Measurements from ENCODE around the gene RPS5.

RPS5 gene

DNA sequence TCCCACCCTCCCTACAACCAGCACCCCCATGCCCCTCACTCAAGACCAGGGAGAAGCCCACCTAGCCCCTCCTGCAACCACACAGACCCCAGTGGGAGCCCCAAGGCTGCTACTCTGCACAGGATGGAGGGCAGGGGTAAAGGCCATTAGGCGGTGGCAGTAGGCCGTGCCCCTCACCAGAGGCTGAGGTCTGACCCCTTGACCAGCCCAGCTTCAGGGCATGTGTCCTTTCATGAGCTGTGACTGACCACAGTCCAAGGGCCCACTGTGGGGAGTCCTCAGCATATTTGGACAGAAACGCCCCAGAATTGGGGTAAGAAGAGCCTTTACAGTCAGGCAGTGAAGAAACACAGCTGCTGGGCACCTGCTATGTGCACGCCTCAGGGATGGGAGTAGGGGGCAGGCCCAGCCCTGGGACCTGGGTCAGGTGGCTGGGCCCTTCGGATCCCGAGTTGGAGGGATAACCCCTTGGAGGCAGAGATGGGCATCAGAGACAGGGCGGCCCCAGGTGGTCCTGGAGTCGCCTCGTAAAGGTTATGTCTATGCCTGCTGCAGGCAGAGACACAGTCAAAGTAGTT lies 1.7 kb upstream of the RPS5 start:
- FAIRE-seq (no peak), DNase-seq (ENCODE audit: low spot score) (no peak)

DNA sequence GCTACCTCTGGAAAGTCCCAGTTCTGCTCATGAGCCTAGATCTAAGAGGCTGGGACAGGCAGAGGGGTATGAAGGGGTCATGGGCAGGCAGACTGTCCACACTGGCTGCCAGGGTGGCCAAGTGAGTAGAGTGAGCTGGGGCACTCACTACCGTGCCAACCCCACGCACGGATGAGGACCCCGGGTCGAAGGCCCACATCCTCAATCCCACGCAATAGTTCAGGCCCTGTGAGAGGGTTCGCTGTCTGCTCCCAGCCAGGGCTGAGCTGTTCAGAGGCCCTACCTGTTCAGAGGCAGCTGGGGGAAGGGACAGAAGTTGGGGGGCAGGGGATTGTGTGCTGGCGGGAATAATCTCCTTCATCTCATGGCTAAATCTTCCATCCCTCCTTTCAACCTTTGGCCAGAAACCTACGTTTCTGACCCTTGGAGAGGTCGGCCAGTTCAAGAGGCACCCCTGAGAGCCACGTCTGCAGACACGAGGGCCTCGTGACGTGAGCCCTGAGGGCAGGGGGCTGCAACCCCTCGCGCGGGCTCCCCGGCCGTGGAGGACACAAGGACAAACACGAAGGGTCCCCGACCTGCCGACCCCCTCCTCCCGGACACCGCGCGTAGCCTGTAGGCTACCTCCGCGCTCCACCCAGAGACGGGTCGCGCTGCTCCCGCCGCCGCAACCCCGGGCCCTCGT lies 1.0 kb upstream of the RPS5 start:
- no peak for DNase-seq (ENCODE audit: low spot score)
- FAIRE-seq, result no peak

DNA sequence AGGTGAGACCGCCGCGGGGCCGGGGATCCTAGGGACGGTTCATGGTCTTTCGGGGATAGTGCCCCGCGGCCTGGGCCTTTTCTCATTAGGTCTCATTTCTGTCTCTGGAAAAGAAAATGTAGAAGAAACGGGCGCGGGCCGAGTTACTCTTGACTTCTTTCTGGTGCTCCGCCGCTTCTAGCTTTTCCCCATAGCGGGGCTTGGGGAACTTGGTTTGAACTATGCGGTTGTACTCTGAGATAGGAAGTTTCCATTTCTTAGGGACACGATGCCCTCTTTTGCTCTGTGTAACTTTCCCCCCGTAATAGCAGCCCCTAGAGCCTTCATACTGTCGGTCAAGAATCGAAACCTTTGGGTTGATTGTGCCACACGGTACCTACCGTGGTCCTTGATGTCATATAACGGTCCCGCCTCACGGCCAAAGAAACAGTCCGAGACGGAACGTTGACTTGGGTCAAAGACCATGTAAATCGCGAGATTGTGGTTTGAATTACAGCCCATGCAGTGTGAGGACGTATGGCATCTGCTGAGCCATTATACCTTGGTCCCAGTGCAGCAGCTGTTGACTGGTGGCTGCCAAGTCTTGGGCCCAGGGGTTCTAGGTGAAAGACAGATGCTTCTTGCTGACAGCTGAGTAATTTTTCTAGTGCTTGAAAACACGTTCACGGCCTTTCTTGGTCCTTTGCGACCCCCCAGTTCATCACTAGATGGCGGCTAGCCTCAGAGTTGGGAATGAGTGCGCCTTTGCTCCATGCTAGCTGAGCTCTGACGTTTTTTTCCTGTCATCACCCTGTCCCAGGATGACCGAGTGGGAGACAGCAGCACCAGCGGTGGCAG lies 487 bp downstream of the RPS5 start:
- DNase-seq (ENCODE audit: low spot score) (no peak), FAIRE-seq (no peak)

DNA sequence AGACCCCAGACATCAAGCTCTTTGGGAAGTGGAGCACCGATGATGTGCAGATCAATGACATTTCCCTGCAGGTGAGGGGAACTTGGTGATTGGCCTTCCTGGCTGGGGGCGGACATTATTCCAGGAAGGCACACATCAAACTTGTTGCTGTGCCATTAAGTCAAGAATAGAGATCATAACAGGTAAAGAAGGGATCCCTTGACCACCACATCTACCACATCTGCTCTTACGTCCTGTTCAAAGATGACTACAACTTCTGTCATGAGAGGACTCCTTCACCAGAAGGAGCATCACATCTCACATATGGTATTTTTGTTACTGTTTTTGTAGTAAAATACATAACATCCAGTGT lies 1.1 kb downstream of the RPS5 start:
- DNase-seq (ENCODE audit: low spot score), result no peak

DNA sequence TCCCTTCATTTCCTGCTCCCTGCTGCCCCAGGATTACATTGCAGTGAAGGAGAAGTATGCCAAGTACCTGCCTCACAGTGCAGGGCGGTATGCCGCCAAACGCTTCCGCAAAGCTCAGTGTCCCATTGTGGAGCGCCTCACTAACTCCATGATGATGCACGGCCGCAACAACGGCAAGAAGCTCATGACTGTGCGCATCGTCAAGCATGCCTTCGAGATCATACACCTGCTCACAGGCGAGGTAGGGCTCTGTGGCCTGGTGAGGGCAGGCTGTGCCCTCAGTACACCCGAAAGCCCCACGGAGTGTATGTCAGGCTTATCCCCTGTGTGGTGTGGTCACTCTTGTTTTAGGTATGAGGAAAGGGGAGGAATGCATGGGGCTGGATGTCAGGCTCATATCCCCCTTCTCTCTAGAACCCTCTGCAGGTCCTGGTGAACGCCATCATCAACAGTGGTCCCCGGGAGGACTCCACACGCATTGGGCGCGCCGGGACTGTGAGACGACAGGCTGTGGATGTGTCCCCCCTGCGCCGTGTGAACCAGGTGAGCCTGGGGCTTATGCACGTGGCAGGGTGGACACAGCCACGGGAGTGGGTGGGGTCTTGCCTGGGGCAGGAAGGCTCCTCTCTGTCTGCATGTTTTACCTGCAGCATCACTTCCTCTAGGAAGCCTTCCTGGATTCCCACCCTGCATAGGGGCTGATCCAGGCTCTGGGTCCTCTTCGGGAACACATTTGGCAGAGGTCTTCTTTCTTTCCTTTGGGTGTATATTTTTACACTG lies 6.1 kb downstream of the RPS5 start:
- DNase-seq (ENCODE audit: low spot score), result no peak
- no peak for FAIRE-seq

More for the DNA sequence above, 1.1 kb downstream of the RPS5 start:
- FAIRE-seq, result no peak

DNA sequence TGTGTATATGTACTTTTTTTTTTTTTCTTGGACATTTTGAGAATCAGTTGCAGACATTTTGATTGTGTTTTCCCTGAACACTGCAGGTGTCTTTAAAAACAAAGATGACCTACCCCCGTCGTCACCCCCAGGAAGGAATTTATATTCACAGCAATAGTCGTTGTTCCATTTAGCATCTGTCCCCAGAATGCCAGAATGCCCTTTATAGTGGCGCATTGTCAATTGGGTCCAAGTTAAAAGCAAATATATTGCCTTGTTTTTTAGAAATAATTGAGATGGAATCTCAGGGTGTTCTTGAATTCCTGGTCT lies 6.6 kb downstream of the RPS5 start:
- DNase-seq (ENCODE audit: low spot score), result no peak
- FAIRE-seq, result no peak

- DNase-seq (ENCODE audit: low spot score) (no peak), FAIRE-seq (no peak)
Observed at GRCh38 chr19:58394821-58395219, 7.8 kb downstream of the RPS5 start.

GRCh38 chr19:58395220-58395978 lies 8.3 kb downstream of the RPS5 start, which contains the start of gene RNF225:
Gene RNF225 (plus strand): TSS chr19:58395656. CDS start chr19:58396090, 434 bp downstream.
- no peak for FAIRE-seq
- peak; percentile 18 for DNase-seq (ENCODE audit: low spot score)

GRCh38 chr19:58395979-58396627 lies 9.0 kb downstream of the RPS5 start:
- DNase-seq (ENCODE audit: low spot score) (no peak), FAIRE-seq (no peak)

- FAIRE-seq, result no peak
- DNase-seq (ENCODE audit: low spot score), result no peak
Observed at GRCh38 chr19:58396691-58397532, 9.8 kb downstream of the RPS5 start.

- DNase-seq (ENCODE audit: low spot score), result no peak
- FAIRE-seq, result no peak
Observed at GRCh38 chr19:58397533-58398037, 10.5 kb downstream of the RPS5 start.

- DNase-seq (ENCODE audit: low spot score), result no peak
- FAIRE-seq, result no peak
Observed at GRCh38 chr19:58398087-58398486, 11.0 kb downstream of the RPS5 start.

GRCh38 chr19:58398545-58398944 lies 11.5 kb downstream of the RPS5 start:
- DNase-seq (ENCODE audit: low spot score), result no peak
- no peak for FAIRE-seq

GRCh38 chr19:58399903-58400302 lies 12.8 kb downstream of the RPS5 start:
- FAIRE-seq, result no peak
- DNase-seq (ENCODE audit: low spot score), result no peak

DNA sequence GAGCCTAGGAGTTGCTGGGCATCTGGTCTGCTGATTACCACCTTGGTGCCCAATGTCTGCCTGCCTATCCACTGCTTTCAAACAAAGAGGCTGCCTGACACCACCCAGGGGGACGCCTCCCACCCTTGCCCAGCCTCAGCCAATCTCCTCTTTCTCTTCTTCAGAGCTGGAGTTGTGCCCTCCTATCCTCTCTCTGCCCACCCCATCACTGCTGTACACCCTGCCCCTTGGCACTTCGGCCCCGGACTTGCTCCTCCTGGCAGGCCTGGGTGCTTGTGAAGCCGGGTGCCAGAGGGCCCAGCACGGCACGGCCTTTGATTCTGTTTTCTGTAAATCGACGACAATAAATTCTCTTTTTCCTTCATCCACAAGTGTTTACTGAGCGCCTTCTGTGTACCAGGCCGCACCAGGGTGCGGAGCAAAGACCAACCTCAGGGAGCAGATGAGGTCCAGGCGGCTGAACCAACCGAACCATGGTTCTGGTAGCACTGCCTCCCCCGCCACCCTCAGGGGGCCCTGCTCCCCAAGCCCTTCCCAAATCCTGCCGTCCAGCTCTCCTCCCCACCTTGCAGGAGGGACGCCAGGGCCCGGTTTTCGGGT lies 13.3 kb downstream of the RPS5 start:
- FAIRE-seq (no peak), DNase-seq (ENCODE audit: low spot score) (no peak)

- DNase-seq (ENCODE audit: low spot score) (peak; percentile 96), FAIRE-seq (peak; percentile 85)
Observed at GRCh38 chr19:58400916-58401839, 14.1 kb downstream of the RPS5 start.

DNA sequence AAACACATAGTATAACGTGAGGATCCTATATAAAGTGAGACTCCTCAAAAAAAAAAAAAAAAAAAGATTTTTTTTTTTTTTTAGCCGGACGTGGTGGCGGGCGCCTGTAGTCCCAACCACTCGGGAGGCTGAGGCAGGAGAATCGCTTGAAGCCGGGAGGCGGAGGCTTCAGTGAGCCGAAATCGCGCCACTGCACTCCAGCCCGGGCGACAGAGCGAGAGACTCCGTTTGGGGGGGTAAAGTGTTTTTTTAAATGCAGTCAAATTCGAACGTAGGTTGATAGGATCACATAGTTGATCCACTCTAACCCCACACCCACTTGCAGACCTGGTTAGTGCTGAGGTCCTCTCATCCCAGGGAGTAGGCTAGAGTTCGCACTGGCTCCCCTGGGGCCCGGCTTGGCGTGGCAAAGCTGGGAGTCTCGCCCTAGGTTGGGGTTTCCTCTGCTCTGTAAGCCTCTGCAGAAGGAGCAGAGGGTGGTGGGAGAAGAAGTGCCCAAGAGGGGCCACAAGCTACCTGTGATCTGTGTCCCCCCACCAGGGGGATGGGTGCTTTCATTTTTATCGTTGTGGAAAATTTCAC lies 14.9 kb downstream of the RPS5 start:
- DNase-seq (ENCODE audit: low spot score), result no peak
- FAIRE-seq, result no peak

All from RCC 7860 (cell line).